Measurements from ENCODE around the gene ARHGAP22.

ARHGAP22 gene

DNA sequence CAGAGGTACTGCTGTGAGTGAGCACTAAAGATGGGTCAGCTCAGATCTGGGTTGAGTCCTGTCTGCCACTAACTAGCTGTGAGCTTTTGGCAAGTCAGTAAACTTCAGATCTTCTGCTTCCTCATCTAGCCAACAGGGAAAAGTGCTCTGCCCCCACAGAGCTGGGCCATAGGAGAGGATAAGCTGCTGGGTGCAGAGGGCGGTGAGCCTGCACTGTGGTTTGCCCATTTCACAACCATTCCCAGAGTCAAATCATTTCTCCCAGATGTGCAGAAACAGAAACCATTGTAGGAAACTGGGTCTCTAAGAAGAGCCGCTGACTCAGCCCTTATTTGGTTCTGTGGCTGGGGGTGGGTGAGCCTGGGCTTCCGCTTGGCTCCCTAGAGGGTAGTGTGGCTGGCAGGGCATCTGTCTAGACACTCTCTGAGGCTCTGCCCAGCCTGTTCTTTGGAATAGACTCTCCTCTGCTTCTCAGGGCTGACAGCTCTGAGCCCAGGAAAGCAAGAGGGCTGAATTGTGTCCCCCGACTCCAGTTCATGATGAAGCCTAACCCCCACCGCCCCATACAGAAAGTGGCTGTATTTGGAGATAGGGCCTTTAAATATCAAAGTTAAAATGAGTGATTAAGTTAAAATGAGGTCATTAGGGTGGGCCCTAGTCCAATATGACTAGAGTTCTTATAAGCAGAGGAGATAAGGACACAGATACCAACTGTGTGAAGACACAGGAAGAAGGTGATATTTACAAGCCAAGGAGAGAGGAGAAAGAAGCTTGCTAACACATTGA lies 29.5 kb upstream of the ARHGAP22 start:
- DNase-seq (ENCODE audit: low spot score), result no peak

DNA sequence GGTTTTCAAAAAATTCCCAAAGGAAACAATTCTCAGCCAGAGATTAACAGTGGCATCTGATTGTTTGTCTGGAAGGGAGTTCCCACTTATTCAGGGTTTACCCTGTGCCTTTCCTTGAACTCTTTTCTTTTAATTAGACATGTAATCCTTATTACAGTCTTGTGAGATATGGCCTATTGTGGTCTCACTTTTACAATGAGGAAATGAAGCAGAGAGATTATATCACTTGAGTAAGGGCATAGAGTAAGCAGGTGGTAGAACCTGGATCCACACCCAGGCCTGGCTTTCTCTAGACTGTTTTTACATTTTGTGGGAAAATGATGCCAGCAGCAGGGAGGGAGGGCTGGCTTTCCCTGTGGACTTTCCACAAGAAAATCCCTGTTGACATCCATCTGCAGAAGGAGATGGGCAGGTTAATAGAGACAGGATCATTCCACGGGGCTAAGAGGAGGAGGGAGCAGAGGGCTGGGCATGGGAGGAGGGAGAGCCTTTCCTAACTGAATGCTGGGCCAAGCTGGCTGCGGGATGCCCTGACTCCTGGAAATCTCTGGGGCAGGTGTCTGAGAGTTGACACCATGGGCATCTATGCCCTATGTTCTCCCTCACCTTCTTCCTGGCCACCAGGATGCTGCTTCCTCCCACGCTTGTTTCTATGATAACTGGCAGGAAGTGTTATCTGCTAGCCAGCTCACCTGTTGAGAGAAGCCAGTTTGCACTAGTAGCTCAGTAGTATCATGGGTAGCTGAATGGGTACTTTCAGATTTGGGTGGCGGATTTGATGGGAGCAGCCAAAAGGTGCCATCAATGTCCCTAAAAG lies 28.7 kb upstream of the ARHGAP22 start:
- no peak for DNase-seq (ENCODE audit: low spot score)

DNA sequence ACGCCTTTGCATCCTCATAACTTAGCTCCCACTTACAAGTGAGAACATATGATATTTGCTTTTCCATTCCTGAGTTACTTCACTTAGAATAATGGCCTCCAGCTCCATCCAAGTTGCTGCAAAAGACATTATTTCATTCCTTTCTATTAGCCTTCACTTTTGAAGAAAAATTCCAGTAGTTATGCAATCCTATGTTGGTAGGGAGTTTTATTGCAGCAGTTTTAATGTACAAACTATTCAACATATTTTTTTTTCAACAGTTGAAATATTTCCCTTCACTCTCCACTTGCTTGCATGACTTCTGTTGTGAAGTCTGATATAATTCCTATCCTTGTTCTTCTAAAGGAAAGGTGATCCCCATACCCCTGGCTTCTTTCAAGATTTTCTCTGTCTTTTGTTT lies 27.3 kb upstream of the ARHGAP22 start:
- DNase-seq (ENCODE audit: low spot score), result no peak

DNA sequence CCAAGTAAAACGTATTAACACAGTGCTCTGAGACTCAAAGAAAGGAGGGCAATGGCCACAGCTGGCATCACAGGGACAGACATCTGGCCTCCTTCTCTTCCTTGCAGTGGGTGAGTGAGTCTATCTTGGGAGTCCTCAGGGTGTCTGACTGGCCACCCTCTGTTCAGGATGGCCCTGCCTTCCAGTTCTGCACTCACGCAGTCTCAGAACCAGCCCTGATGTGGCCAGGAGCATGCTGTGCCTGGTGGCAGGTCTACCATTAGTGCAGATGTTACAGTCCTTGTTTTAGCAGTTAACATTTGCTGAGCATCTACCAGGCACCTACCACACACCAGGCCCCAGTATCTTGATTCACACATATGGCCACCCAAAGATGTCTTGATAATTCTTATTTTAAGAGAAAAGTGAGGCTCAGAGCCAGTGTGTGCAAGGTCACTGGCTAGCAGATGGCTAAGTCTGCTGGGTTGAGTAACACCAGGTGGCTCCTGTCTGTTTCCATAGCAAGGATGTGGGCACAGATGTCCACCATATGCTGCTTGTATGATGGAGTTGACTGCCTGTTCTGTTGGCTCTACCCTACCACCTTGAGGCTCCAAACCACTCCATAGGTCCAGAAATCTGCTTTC lies 23.2 kb upstream of the ARHGAP22 start:
- peak; percentile 59 for DNase-seq (ENCODE audit: low spot score)

- no peak for DNase-seq (ENCODE audit: low spot score)
These were observed 22.3 kb upstream of the ARHGAP22 start for GRCh38 chr10:48626986-48627731.

GRCh38 chr10:48626447-48626846 lies 21.6 kb upstream of the ARHGAP22 start:
- DNase-seq (ENCODE audit: low spot score), result no peak

DNA sequence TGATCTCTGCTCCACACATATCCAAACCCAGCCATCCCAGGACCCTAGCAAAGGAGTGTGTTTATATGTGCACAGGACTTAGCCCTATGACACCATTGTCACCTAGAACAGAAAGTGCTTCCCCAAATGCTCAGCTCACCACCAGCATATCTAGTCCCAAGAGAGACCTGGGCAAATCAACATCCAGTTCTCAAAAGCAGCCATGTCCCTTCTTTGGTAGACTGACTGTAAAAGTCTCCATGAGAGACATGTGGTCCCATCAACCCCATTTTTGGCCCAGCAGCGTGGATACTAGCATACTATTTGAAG lies 20.9 kb upstream of the ARHGAP22 start:
- DNase-seq (ENCODE audit: low spot score), result no peak

GRCh38 chr10:48623607-48624132 lies 18.8 kb upstream of the ARHGAP22 start:
- no peak for DNase-seq (ENCODE audit: low spot score)

GRCh38 chr10:48623009-48623408 lies 18.1 kb upstream of the ARHGAP22 start:
- no peak for DNase-seq (ENCODE audit: low spot score)

- DNase-seq (ENCODE audit: low spot score), result no peak
These were observed 15.8 kb upstream of the ARHGAP22 start for GRCh38 chr10:48620719-48621118.

DNA sequence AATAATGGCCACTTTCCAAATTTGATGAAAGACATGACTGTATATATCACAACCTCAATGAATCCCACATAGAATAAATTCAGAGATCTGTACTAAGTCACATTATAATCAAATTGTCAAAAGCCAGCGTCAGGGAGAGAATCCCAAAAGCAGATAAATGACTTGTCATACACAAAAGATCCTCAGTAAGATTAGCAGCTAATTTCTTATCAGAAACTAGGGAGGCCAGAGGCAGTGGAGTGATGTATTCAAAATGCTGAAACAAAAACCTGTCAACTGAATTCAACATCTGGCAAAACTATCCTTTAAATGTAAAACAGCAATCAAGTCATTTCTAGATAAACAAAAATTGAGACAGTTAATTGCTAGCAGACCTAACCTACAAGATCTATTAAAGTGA lies 11.6 kb upstream of the ARHGAP22 start:
- peak; percentile 93 for DNase-seq (ENCODE audit: low spot score)

DNA sequence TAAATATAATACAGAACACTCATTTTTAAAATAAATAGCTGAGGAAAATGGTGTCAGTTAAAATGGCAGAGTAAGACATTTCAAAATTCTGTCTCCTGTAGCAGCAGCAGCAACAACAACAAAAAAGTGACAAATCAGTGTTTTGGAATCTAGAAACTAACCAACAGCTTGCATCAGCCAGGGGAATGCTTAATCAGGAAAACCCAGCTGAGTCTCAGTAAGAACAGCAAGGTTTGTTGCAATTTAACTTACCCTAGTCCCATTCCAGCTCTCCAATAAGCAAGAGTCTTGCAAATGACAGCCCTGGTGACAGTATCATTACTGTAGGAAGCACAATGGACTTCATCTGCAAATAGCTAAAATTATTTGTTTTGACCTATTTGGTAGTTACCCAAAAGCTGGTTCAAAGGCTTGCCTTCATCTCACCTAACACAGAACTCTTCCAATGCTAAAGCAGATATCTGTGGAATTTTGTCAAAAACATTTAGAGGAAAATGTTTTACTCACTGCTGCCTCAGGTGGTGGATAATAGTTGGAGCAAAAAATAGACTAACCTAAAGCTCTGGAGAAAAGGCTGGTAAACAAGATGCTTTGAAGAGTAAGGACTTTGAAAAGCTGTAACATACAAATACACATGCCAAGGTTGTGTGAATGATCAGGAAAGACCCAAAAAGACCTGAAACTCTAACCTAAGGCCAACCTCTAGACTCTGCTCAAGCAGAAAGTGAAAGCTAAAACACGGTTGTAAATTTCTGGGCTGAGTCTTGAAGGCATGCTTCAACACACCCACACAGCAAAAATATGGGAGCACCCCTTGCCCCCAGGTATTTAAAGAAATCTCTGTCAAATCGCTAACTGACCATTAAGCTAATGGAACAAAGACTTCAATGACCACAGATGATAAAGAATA lies 9.9 kb upstream of the ARHGAP22 start:
- DNase-seq (ENCODE audit: low spot score), result no peak

DNA sequence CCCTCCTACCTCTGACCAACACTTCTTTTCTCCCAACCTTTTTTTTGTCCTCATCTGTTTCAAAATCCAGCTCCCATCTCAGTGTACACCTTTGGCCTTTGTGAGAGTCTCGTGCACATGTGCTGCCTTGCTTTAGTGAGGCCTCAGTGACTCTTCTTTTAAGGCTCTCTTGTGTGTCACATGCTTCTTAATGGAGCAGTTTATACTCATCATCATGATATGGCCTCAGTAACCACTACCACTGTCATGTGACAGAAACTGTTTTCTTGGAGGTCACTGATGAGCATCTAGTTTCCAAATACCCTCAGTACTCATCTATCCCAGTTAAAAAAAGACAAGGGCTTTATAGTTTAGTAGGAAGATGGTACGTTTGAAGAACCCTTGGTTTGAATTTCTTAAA lies 8.1 kb upstream of the ARHGAP22 start:
- no peak for DNase-seq (ENCODE audit: low spot score)

DNA sequence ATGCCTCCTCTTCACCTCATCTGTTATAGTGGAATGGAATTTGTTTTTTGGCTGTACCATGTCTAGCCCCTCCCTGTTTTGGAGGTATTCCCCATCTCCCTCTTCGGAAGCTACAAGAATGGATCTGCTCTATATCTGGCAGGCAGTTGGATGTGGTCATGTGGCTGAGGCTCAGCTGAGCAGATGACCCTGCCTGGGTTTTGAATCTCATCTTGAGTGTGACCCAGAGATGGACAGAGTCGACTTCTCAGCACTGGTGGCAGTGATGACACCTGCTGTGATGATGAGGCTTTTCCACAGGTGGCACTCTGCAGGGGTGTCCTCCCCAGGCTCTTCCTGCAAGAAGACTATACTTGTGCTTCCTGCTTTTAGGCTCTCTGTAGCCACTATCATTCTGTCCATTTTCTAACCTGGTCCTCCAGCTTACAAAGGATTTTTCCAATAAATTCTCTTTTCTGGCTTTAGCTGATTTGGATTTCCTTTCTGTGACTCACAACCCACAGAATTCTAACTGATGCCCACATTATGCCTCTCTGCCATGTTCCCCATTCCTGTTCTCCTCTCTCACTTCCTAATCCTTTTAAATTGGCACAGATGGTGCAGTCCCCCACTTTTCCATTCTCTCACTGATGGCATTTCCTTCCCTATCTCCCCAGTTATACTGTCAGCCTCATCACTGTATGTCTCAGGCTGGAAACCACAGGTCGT lies 7.5 kb upstream of the ARHGAP22 start:
- no peak for DNase-seq (ENCODE audit: low spot score)

DNA sequence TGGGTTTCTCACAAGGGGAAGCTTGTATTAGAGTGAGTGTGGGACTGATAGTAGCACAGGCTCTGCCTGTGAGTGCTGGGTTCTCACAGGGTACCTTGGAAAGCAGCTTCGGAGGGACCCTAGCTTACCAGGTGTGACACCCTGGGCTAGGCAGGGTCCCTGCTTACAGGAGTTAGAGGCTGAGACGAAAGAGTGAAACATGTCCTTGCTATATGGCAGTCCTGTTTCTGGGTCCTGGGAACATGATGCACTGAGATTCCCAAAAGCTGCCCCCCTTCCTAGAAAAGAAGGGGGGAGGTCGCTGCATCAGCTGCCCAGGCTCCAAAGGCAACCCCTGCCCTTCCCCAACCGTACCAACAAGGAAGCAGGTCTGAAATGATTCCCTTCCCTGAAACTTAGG lies 6.3 kb upstream of the ARHGAP22 start:
- no peak for DNase-seq (ENCODE audit: low spot score)

GRCh38 chr10:48610585-48611093 lies 5.8 kb upstream of the ARHGAP22 start:
- DNase-seq (ENCODE audit: low spot score), result no peak

- DNase-seq (ENCODE audit: low spot score), result no peak
These were observed 5.2 kb upstream of the ARHGAP22 start for GRCh38 chr10:48609899-48610584.

DNA sequence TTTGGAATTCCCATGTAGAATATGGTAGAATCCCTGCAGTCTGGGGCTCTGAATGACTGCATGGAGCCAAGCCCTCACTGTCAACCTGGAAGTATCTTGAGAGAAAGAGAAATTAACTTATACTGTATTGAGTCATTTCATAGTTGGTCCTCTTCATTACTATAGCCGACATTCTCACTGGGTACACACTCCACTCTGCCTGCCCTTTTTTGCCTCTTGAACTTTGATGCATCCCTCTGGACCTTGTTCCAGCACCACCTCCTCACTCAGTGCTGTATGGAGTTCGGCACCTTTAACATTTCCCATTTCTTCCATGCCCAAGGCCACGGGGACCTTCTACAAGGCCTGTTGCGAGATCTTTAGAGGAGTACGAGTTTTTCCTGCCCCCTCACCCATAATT lies 4.6 kb upstream of the ARHGAP22 start:
- DNase-seq (ENCODE audit: low spot score), result no peak

- DNase-seq (ENCODE audit: low spot score), result no peak
These were observed 4.1 kb upstream of the ARHGAP22 start for GRCh38 chr10:48608976-48609375.

Measured in SK-N-DZ (cell line).